Right lobe of liver (tissue), 4 donors: ENCODE measurements around the gene SCN7A.

Experiments used
- CTCF ChIP-seq, 4 donors: fragments of 200-600 bp in 3 of 4; fragments of 450-650 bp in 1 of 4; IDR thresholded peaks; one replicate each; pipeline versions ENCODE4 v1.5.1 to v1.8.0; 2016 to 2022; ENCODE audit warnings: antibody characterized with exemption in 4 of 4, mild to moderate bottlenecking in 2 of 4
- POLR2A ChIP-seq: fragments of 450-650 bp; IDR thresholded peaks from one replicate; pipeline ENCODE4 v1.6.1; 2017; ENCODE audit warnings: antibody characterized with exemption, mild to moderate bottlenecking
- donor health status: DM: no; HTN: no; CAD: no.
- donor health status: DM: no; HTN: no; CAD: no.
- donor health status: DM: no; HTN: yes; CAD: no.

DNA sequence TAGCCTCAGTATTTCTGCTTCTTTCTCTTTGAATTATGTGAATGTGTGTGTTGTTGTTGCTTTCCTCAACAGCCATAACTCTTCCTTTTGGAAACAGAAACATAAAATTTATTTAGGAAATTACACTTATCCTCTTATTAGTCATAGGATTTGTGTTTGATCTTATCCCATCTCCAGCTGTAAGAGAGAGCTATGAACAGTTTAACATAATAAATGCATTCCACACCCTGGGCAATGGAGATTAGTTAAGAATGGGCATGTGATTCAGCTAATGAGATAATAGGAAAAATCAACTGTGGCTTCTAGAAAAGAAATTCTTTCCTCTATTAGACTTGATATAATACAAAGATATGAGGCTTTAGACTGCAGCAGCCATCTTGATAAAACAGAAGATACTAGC, 55.0 kb downstream of the SCN7A start:
- no peak for TF ChIP-seq CTCF (IDR thresholded peaks at IDR 0.05)
- no peak for TF ChIP-seq POLR2A
